Measurements from ENCODE around the gene NOL9.

GRCh38 chr1:6495540-6496364 is 58.6 kb downstream of the NOL9 start:
- TF ChIP-seq, protein P1, sequence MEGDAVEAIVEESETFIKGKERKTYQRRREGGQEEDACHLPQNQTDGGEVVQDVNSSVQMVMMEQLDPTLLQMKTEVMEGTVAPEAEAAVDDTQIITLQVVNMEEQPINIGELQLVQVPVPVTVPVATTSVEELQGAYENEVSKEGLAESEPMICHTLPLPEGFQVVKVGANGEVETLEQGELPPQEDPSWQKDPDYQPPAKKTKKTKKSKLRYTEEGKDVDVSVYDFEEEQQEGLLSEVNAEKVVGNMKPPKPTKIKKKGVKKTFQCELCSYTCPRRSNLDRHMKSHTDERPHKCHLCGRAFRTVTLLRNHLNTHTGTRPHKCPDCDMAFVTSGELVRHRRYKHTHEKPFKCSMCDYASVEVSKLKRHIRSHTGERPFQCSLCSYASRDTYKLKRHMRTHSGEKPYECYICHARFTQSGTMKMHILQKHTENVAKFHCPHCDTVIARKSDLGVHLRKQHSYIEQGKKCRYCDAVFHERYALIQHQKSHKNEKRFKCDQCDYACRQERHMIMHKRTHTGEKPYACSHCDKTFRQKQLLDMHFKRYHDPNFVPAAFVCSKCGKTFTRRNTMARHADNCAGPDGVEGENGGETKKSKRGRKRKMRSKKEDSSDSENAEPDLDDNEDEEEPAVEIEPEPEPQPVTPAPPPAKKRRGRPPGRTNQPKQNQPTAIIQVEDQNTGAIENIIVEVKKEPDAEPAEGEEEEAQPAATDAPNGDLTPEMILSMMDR (IDR thresholded peaks at IDR 0.05), result no peak
- no peak for TF ChIP-seq POLR2A (IDR thresholded peaks at IDR 0.05)

Measured in tibial nerve (tissue), 3 donors.